Measurements from ENCODE around the gene DOC2B.

DNA sequence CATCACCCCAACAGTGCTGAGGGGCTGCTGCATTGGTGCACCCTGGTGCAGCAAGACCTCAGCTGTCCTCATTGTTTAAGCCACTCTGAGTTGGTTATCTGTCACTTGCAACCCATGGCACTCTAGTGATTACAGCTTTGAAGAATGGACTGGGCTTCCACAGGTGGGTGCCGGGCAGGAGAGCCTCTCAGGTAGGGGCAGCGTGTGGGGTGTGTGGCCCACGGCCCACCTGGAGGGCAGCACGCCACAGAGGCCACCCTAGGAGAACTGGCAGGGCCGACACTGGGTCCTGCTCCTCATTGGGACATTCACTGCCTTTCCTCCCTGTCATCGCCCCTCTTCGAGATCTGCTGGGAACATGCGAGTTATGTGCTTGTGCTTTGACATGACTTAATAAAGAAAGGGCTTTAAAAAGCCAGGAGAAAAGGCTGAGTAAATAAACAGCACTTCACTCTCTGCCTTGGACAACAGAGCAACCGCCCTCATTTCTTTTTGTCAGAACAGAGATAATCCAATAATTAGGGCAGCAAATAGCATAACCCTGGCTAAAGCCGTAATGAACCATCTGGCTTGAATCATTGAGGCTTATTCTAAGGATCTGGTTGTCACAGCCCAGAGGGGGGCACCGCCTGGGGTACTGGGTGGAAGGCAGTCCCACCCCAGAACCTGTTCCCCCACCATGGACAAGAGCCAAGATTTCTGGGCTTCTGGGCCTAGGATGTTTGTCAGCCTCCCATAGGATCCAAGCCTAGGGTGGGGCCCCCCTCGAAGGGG is 3.0 kb downstream of the DOC2B start:
- TF ChIP-seq, protein P1, sequence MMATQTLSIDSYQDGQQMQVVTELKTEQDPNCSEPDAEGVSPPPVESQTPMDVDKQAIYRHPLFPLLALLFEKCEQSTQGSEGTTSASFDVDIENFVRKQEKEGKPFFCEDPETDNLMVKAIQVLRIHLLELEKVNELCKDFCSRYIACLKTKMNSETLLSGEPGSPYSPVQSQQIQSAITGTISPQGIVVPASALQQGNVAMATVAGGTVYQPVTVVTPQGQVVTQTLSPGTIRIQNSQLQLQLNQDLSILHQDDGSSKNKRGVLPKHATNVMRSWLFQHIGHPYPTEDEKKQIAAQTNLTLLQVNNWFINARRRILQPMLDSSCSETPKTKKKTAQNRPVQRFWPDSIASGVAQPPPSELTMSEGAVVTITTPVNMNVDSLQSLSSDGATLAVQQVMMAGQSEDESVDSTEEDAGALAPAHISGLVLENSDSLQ (IDR thresholded peaks at IDR 0.05) = no peak
- TF ChIP-seq FOXM1 (IDR thresholded peaks at IDR 0.05; ENCODE audit: borderline replicate concordance) (no peak), L3MBTL2 (conservative IDR thresholded peaks at IDR 0.05) (no peak), SUZ12 (IDR thresholded peaks at IDR 0.05) (no peak), LEF1 (IDR thresholded peaks at IDR 0.05; ENCODE audit: borderline replicate concordance) (no peak), SP1 (IDR thresholded peaks at IDR 0.05) (no peak), NFRKB (IDR thresholded peaks at IDR 0.05) (no peak)
